Endometrial microvascular endothelial cells (primary cell): Measurements from ENCODE around the gene FAM171A1. TPM values are rescaled to one million over a fixed set of nuclear protein-coding genes. Genes with fewer than 3 reads are reported as not detected.

ENCODE experiments used
- in situ Hi-C: cut with HindIII; loops from 2 replicates; pipeline ENCODE4 v1.10.0; 2017; ENCODE audit warnings: low sequenced_read_pairs, low pct_unique_long_range_greater_than_20kb; ENCODE audit errors: inconsistent ontology term
- total RNA-seq: library from RNA; depleted of rRNA; stranded (reverse); fragments of >200 nt; gene quantifications from one replicate; pipeline ENCODE4 v1.2.3, GENCODE V29; 2015; ENCODE audit errors: inconsistent ontology term

The FAM171A1 gene
- total RNA-seq, 1 donor from 2014 or later: 92.5 TPM

DNA sequence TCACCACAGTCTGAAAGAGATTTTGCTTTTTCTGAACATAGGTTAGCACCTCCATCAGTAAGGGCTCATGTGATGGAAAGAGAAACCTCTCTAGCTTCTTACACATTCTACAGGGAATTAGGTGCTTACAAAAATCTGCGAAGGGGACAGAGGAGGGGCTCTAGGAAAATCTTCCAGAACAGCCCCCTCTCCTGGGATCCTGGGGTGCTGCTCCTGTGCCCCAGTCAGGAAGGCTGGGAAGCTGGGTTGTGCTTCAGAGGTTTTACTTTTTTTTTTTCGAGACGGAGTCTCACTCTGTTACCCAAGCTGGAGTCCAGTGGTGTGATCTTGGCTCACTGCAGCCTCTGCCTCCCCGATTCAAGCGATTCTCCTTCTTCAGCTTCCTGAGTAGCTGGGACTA lies 7.5 kb upstream of the FAM171A1 start:
- in situ Hi-C loops: no loop called here

- in situ Hi-C loops: no loop called here
These were observed 3.5 kb upstream of the FAM171A1 start for GRCh38 chr10:15374566-15374965.

DNA sequence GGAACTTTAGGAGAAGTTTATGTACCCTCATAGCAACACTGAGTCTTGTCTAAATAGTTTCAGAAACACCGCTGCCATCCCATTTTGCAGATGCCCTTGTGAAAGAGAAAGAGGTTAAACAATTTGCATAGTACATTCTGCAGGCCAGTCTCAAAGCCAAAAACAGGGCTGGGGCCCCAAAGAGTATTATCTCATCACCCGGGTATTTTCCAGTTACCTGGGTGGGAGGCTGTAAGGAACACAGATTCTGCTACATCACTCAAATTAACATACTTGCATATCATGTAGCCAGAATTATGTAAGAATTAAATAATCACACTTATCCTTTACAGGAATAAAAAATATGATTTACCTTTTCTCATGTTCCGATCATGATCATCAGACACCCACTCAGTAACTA lies 3.1 kb upstream of the FAM171A1 start:
- in situ Hi-C loops: no loop called here

GRCh38 chr10:15373199-15373598 lies 2.1 kb upstream of the FAM171A1 start:
- in situ Hi-C loops: no loop called here

- in situ Hi-C loops: no loop called here
These were observed 755 bp downstream of the FAM171A1 start for GRCh38 chr10:15370212-15370855.

- in situ Hi-C loops: no loop called here
These were observed 1.6 kb downstream of the FAM171A1 start for GRCh38 chr10:15369256-15370211.

DNA sequence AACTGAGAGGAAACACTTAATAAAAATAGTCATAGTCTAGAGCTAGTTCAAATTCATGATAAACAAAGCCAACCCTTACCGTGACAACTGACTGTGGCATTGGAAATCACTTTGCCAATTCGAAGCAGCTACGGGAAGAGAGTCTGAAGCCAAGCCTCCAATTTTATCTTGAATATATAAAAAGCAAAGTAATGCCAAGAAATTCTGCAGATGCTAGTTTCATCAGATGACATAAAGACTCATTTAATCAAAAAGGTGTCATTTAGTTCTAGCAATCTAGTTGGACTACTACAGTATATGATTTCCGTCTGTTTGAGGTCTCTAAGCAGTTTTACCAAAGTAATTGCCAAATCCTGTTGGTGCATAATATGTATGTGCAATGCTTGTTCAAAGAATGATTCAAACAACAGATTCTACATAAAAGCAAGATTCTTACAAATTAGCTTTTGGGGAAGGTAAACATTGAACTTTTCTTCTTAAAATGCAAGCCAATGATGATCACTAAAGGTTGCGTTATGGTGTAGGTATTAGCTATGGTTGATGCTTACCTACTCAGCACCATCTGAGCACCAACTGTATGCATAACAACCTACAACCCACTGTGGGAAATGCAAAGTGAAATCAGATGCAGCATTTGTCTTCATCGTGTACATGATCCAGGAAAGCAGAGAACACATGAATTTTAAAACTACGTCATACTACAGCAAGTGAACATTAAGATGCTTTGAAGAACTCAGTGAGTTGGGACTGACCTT lies 2.8 kb downstream of the FAM171A1 start:
- in situ Hi-C loops: no loop called here

- in situ Hi-C loops: no loop called here
These were observed 3.6 kb downstream of the FAM171A1 start for GRCh38 chr10:15367296-15368085.

GRCh38 chr10:15365692-15366091 lies 5.4 kb downstream of the FAM171A1 start:
- in situ Hi-C loops: no loop called here

DNA sequence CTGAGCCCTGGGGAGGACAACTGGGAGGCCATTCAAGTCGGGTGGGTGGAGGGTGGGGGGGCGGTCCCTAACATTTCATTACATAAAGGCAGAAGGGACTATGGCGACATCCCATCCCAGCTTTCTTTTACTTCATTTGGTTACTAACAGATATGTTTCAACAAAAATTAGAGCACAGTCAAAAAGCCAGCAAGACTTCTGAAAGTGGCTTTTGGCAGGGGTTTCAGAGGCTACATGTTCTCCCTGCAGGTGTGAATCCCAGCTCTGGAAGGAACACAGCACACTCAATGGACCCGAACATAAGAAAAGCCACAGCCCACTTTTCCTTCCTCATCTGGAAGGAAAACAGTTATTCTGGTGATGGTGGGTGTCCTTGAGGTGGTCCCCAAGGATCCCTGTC lies 7.1 kb downstream of the FAM171A1 start:
- in situ Hi-C loops: no loop called here

GRCh38 chr10:15363031-15363430 lies 8.1 kb downstream of the FAM171A1 start:
- in situ Hi-C loops: no loop called here

DNA sequence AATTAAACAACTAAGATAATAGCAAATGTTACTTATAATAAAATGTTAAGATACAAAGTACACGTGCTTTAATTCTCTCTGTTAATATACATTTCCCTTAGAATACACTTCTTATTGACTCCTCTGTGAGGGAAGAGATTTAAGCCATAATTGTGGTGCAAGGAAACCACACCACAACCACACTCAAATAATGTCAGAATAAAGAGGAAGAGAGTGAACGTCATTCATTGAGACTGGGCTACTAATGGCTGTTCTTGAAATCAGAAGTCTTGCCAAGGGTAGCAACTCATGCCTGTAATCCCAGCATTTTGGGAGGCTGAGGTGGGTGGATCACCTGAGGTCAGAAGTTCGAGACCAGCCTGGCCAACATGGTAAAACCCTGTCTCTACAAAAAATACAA lies 10.0 kb downstream of the FAM171A1 start:
- in situ Hi-C loops: no loop called here

- in situ Hi-C loops: no loop called here
These were observed 10.5 kb downstream of the FAM171A1 start for GRCh38 chr10:15360566-15360965.

DNA sequence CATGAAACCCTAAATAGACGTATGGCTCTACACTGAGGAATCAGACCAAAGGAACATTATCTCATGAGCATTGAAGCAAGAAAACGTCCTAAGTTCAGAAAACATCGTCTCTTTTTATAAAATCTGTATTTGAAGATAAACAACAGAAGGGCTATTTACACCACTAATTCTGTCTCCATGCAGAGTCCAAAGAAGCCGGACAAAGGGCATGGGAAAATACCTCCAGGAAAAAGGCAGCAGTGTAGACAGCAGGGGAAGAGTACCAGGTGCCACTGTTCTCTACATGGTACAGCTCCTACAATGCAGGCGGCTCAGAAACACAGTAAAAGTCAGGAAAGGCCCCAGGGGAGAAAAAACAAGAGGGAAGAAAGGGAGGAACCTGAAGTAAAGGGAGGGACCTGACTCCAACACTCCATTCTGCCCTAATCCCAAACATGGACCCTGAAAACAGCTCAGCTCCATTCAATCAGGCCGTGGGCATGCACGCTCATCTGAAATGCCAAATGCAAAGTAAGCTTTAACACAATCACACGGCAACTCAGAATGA lies 17.5 kb downstream of the FAM171A1 start:
- in situ Hi-C loops: no loop called here

GRCh38 chr10:15352836-15353235 lies 18.3 kb downstream of the FAM171A1 start:
- in situ Hi-C loops: no loop called here

GRCh38 chr10:15352201-15352600 lies 18.9 kb downstream of the FAM171A1 start:
- in situ Hi-C loops: no loop called here

GRCh38 chr10:15351099-15351820 lies 19.8 kb downstream of the FAM171A1 start:
- in situ Hi-C loops: no loop called here

DNA sequence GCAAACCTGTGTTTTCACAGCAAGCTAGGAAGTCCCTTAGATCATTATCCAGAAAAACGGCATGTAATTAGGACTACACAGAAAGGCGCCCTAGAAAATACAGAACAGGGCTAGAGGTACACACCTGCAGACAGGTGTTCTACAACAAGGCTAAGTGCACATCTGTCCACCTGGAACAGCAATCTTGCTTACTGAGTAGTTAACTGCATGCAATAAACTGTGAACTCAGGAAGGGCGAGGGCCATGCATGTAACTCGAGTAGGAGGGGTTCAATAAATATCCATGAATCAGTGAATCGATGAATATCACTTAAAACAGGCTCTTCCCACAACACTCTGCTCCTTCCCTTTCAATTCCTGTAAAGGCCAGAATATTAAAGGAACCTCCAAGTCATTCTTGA lies 22.0 kb downstream of the FAM171A1 start:
- in situ Hi-C loops: no loop called here
